Activated naive CD8-positive, alpha-beta T cell treated with anti-CD3 and anti-CD28 coated beads, Interleukin-2, amount 50 U/mL, for 16 hours (primary cell): Measurements from ENCODE around the gene VAMP5.
"Not testable (repeated sequence)": the region's sequence is repeated elsewhere in the genome, so short reads cannot be mapped to it uniquely, and the experiment has no call there.

Experiments
- DNase-seq: peaks from one replicate; pipeline ENCODE4 v3.0.0-alpha.2; 2020; ENCODE audit warnings: low read depth, low spot score

The VAMP5 gene

DNA sequence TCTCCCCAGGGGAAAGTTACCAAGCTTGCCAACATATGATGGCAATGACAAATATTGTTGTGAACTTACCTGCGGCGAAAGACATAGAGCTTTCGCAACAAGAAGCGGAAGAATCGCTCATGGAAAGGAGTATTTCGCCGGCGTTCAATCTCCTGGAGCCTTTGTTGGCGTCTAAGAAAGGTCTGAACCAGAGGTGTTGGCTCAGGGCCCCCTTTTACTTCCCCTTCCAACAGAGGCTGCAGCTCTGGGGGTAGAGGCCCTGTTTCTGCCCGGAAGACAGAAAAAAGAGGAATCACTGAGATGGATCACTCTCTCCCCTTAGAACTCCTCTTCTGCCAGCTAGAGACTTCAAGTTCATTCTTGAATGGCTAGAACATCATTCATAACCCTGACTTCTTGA lies 33.7 kb upstream of the VAMP5 start:
- no peak for DNase-seq

DNA sequence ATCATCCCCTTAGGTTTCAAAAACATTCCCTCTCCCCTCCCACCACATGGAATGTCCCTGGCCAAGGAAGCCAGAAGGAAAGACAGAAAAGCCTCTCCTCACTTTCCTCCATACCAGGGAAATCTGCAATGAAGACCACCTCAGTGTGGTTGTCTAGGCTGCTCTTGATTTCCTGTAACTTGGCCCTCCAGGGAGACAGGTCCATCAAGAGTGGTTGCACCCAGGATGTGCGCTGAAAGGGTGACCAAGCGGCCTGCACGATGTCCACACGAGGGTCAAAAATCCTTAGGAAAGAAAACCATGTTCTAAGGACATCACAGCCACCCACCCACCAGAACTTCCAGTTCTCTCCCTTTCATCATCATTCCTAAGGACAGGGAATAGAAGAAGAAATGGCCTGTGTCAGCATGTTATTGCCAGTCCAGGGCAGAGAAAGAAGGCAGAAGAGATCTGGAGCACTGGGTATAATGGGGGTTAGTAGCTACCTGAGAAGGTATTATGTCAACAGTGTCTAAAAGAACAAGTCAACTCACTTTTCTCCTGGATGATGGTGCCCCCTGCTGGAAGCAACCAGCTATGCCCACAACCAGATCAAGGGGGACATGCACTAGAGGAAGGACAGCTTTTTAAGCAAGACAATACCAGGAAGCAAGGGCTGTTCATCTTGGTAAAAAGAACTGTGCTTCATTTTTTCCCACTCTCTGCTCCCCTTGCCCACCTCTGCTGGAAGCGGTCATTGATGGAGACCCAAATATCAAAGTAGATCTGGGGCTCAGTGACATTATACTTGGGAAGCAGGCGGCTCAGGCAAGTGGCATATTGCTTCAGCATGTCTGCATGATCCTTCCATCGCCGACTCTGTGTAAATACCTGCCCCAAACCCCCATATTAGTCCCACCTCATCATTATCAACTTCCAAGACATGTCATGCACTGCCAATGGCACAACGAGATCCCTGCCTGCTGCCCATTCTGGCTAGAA lies 32.2 kb upstream of the VAMP5 start:
- peak; percentile 84 for DNase-seq

DNA sequence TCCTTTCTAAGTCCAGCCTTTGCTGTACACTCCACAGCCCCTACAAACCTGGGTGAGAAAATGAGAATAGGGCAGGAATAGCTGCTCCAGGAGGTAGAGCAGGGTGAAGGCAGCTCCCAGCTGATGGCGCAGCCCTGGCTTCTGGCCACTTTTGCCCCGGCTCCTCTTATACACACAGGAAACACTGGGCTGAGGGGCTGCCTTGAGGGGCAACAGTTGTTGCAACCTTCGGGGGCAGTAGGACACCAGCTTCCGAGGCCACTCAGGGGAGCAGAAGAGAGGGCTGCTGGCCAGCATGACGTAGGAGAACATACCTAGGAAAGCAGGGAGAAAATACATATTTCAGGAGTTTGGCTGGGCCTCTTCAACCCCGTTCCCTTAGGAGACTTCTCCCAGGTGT lies 31.0 kb upstream of the VAMP5 start:
- DNase-seq: no peak

DNA sequence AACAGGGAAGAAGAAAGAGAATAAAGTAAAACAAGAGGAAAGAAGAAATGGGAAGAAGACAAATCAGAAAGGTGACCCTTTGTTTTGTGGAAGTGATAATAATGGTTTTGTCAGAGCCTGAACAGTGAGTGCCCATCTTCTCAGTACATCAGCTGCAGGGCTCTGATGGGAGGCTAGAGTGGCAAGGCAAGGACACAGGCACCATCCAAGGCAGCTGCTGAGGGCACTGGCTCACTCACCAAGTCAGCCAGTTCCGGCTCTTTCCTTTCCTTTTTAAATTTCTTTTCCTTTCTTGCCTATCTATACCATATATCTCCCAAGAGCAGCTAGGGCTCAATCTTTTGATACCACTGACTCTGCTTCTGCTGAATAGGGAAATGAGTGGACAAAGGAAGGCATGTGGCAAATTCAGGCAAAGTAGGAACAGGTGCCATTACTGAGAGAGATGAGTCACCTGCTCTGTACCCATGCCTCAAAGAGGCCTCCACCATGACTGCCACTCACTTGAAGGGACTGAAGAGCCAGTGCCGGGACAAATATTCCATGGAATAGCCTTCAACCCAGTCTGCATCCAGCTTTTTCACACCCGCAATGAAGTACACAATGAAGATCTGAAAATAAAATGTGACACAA lies 29.1 kb upstream of the VAMP5 start:
- DNase-seq: no peak

- DNase-seq: no peak
These were observed 27.1 kb upstream of the VAMP5 start for GRCh38 chr2:85557130-85557529.

- no peak for DNase-seq
These were observed 26.1 kb upstream of the VAMP5 start for GRCh38 chr2:85558160-85558559.

DNA sequence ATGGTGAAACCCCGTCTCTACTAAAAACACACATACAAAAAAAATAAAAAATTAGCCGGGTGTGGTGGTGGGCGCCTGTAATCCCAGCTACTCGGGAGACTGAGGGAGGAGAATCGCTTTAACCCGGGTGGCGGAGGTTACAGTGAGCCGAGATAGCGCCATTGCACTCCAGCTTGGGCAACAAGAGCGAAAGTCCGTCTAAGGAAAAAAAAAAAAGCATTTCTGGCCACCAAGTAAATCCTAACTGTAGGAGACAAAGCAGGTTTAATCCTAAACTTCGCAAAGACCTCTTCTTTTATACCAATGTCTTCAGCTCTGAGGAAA lies 23.9 kb upstream of the VAMP5 start:
- DNase-seq: not testable (repeated sequence)

DNA sequence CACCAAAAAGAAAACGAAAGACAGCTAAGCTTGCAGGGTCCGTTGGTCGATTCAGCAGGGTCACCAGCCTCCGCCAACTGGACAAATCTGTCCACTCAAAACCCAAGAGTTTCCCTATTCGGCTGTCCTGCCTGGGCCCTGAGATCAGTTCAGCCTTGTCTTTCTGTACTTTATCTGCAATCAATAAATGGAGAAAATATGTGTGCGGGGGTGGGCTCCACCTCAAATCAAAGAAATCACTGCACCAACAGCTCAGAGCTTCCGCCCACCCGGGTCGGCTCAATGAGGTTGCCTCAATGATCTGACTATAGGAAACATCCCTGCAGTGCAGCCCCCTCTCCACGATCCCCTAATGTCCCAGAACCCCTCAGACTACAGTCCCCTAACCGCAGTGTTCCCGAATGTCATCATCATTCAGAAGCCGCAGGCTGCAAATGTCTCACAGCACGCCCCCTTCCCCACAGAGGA lies 23.4 kb upstream of the VAMP5 start:
- DNase-seq: no peak

DNA sequence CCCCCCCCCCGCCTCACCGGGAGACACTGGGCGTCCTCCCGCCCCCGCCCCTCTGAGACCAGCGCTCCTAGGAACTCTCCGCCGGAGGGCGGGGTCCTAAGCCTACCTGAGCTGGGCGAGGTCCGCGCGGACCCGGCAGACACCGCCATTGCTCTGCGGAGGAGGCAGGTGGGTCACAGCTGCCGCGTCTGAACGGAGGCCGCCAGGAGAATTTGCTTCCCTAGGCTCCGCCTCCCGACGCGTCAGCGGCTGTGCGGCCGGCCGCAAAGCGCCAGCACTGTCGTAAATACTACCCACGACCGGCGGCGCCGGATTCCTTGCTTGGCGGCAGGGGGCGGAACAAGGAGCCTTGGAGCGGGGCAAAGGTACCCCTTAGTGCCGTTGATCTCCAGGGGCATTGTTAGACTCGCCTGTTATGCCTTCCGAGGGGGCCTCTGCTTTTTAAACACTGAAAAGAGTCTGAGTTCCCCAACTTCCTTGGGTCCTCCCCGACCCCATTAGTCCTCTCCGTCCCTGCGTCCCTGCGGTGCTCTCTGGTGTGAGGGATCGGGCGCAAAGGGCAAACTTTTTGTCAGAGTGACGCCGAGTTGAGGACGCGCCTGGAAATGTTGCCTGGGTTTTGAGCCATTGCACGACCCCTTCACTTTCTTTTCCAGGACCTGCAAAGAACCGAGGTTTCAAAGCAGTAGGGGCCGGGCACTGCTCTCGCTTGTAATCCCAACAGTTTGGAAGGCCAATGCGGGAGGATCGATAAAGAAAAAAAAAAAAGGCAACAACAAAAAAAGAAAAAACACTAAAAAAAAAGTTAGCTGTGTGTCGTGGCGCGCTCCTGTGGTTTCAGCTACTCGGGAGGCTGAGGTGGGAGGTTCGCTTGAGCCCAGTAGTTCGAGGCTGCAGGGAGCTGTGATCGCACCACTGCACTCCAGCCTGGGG lies 22.7 kb upstream of the VAMP5 start, which contains the start of gene GGCX:
GGCX (minus strand) TSS at position 214 of the 933 bp plus-strand sequence; CDS start at position 149, 65 bp downstream.
- peak; percentile 89 for DNase-seq

GRCh38 chr2:85564144-85564563 lies 20.1 kb upstream of the VAMP5 start:
- DNase-seq: no peak

DNA sequence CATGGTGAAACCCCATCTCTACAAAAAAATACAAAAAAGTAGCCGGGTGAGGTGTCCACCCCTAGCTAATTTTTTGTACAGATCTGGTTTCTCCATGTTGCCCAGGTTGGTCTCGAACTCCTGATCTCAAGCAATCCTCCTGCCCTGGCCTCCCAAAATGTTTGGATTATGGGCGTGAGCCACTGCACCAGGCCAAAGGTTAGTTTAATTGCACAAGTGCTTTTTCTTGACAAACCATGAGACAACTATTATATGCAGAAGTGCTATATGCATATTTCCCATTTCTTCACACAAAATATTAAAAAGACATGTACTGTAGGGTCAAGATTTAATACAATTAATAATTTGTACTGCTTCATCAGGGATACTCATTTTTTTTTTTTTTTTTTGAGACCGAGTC lies 18.0 kb upstream of the VAMP5 start:
- DNase-seq: no peak

- DNase-seq: no peak
These were observed 8.5 kb upstream of the VAMP5 start for GRCh38 chr2:85575739-85576138.

DNA sequence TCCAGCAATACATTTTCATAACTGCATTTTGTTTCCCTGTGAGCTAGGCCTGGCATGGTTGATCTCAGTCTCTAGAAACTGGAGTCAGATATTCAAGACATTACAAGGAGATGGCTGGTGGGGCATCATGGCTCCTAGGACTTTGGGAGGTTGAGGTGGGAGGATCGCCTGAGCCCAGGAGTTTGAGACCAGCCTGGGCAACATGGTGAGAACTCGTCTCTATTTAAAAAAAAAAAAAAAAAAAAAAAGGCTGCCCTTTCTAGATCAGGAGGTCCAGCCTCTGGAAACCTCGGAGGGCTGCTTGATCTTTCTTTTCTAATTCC lies 7.2 kb upstream of the VAMP5 start:
- DNase-seq: no peak

GRCh38 chr2:85577386-85578242 lies 6.6 kb upstream of the VAMP5 start, which contains the start of gene VAMP8:
Gene VAMP8 (plus strand): TSS chr2:85577586. CDS start chr2:85577647, 61 bp downstream.
- peak; percentile 42 for DNase-seq

- no peak for DNase-seq
These were observed 5.7 kb upstream of the VAMP5 start for GRCh38 chr2:85578243-85579180.

DNA sequence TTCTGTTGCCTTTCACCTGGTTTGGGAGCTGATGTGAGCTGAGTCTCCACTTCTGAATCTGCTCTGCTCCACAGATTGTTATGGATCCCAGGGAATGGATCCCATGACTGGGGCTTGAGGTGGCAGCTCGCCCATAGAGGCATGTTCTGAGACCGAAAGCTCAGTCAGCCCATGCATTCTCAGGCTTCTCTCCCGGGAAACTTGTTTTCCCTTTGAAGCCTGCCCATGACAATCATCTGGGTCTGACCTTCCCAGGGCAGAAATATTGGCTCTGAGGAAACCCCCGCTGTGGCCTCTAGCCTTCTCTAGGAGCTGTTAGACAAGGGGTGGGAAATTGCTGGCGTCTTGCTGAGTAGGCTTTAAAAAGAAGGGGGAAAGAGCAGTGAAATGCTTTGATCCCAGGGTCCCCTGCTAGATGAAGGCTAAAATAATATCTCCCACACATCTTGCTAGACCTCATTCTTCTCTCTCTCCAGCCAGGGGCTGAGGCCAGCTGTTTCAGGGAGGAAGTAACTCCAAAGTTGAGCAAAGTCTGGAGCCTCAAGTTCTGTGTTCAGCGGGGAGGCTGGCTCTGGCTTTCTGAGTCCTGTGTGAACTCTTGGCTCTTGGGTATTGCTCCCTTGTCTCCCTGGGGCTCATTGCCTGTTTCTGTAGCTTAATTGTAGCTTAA lies 4.8 kb upstream of the VAMP5 start:
- DNase-seq: no peak

- DNase-seq: no peak
These were observed 4.0 kb upstream of the VAMP5 start for GRCh38 chr2:85580206-85580605.

- DNase-seq: no peak
These were observed 1.7 kb upstream of the VAMP5 start for GRCh38 chr2:85582492-85582891.
